Measurements from ENCODE around the gene ITGA8.
"Not testable (repeated sequence)": the region's sequence is repeated elsewhere in the genome, so short reads cannot be mapped to it uniquely, and the experiment has no call there.

The ITGA8 gene

DNA sequence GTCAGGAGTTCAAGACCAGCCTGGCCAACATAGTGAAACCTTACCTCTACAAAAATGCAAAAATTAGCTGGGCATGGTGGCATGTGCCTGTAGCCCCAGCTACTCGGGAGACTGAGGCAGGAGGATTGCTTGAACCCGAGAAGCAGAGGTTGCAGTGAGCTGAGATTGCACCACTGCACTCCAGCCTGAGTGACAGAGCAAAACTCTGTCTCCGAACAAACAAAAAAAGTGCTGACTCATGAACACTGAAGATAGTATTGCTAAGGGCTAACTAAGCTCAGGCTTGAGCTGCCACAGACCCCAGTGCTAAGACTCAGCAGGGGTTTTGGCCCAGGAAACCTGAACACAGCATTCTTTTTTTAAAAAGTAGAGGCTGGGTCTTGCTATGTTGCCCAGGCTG, 162.6 kb downstream of the ITGA8 start:
- not testable (repeated sequence) for DNase-seq (ENCODE audit: low spot score)

- no peak for DNase-seq (ENCODE audit: low spot score)
Observed at GRCh38 chr10:15550950-15551349, 168.8 kb downstream of the ITGA8 start.

DNA sequence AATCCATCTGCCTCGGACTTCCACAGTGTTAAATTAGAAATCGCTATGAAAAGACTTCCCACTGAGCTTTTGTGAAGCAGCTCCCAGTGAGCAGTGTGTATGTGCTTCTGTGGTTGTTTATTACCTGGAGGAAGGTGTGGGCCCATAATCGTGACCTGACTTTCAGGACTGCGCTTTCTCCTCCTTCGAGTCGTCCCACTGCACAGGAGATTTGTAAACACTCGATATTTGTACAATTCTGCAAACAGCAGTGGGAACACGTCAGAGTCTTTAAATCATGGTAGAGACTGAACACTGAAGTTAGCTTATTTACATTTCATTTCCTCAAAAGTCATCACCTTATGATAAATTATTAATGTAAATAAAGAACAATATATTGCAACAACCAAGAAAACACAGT, 171.4 kb downstream of the ITGA8 start:
- DNase-seq (ENCODE audit: low spot score): no peak

GRCh38 chr10:15546606-15547005, 173.1 kb downstream of the ITGA8 start:
- no peak for DNase-seq (ENCODE audit: low spot score)

- DNase-seq (ENCODE audit: low spot score): no peak
Observed at GRCh38 chr10:15545884-15546283, 173.8 kb downstream of the ITGA8 start.

DNA sequence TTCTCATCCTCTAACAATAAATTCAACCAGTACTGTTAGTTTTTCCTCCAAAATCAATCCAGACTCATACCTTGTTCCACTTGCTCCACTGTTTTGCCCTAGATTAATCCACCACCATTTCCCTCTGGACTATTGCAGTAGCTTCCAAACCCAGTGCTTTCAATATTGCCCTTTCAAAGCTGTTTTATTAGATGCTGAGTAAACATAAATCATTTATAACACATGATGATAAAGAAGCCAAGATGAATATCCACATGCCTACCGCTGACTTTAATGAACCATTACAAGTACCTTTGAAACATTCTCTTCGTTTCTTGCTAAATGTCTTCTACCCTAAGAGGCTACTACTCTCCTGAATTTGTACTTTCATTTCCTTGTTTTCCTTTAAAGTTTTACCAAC, 174.5 kb downstream of the ITGA8 start:
- no peak for DNase-seq (ENCODE audit: low spot score)

- no peak for DNase-seq (ENCODE audit: low spot score)
Observed at GRCh38 chr10:15543994-15544393, 175.7 kb downstream of the ITGA8 start.

DNA sequence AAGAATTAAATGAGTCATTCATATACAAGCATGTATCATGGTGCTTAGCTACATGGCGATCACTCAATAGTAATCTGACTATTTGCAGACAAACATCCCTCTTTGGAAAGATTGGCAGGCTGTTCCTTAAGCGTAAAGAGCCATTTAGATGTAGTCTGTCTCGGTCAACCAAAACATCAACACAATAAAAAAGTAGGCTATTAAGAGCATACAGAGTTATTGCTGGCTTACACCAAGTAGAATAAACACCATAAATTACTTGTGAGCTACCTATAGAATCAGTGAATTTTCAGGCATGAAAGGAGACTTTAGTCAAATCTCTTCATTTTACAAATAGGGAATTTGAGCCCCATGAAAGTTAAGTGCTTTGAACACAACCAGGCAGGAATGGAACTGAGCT, 176.9 kb downstream of the ITGA8 start:
- DNase-seq (ENCODE audit: low spot score): no peak

GRCh38 chr10:15541376-15541775, 178.3 kb downstream of the ITGA8 start:
- no peak for DNase-seq (ENCODE audit: low spot score)

GRCh38 chr10:15540727-15541126, 179.0 kb downstream of the ITGA8 start:
- no peak for DNase-seq (ENCODE audit: low spot score)

GRCh38 chr10:15539262-15539661, 180.5 kb downstream of the ITGA8 start:
- no peak for DNase-seq (ENCODE audit: low spot score)

DNA sequence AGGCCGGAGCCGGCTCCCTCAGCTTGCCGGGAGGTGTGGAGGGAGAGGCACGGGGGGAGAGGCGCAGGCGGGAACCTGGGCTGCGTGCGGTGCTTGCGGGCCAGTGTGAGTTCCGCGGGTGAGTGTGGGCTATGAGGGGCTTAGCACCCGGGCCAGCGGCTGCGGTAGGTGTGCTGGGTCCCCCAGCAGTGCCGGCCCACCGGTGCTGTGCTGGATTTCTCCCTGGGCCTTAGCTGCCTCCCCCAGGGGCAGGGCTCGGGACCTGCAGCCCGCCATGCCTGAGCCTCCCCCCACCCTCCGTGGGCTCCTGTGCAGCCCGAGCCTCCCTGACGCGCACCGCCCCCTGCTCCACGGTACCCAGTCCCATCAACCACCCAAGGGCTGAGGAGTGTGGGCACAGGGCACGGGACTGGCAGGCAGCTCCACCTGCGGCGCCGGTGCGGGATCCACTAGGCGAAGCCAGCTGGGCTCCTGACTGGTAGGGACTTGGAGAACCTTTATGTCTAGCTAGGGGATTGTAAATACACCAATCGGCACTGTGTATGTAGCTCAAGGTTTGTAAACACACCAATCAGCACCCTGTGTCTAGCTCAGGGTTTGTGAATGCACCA, 184.7 kb downstream of the ITGA8 start:
- not testable (repeated sequence) for DNase-seq (ENCODE audit: low spot score)

DNA sequence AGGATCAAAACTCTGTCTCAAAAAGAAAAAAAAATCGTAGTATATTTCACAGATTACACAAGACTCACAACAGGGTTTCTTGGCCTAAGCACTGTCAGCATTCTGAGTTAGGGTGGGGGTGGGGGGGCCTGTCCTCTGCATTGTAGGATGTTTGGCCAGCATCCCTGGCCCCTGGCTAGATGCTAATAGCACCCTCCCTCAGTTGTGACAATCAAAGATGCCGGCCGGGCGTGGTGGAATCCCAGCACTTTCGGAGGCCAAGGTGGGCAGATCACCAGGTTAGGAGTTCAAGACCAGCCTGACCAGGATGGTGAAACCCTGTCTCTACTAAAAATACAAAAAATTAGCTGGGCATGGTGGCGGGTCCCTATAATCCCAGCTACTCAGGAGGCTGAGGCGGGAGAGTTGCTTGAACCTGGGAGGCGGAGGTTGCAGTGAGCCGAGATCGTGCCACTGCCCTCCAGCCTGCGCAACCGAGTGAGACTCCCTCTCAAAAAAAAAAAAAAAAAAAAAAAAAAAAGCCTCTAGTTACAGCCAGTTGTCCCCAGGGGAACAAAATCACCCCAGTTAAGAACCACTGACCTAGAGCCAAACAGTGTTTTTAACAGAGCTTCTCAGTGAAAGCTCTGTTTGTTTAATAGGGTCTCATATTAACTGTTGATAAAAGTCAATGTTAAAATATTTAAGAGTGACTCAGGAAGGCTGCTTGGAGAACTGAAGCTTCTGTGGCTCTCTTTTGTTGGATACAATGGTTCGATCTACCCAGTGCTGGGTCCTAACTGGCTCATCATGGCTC, 187.6 kb downstream of the ITGA8 start:
- DNase-seq (ENCODE audit: low spot score): no peak

GRCh38 chr10:15528859-15529239, 190.9 kb downstream of the ITGA8 start:
- DNase-seq (ENCODE audit: low spot score): no peak

- DNase-seq (ENCODE audit: low spot score): no peak
Observed at GRCh38 chr10:15526754-15527153, 193.0 kb downstream of the ITGA8 start.

GRCh38 chr10:15521328-15521903, 198.3 kb downstream of the ITGA8 start:
- DNase-seq (ENCODE audit: low spot score): no peak

GRCh38 chr10:15518250-15518649, 201.5 kb downstream of the ITGA8 start:
- DNase-seq (ENCODE audit: low spot score): no peak

DNA sequence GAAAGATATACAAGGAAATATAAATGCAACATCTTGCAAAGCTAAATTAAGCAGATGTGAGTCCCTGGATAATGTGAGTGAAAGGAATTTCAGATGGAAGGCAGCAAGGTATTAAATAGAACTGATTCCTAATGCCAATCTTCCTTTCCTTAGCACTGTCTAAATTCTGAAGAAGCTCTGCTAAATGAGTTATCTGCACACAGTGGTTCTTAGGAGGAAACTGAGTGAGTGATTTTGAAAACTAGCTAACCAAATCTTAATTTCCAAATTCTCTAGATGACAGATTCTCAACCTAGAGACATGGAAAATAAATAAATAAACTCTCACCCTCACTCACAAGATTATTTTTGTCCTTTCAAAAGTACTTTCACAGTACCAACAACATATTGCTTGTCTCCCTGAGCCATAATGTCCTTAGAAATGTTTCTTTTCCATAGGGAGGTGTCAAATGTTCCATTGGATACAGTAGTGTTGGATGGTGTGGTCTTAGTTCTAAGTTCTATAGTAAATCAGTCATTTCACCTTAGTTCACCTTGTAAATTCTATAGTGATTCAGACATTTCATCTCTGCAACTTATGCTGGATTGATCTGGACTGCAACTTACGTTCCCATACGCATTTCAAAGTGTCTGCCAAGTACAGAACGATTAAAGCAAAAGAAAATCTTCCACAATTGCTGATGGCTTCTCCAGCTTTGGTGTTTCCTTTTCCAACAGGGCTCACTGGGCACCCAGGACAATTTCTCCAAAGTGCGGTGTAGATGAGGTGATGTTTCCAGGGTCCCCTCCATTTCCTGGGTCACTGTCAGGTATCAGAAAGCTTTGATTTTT, 203.3 kb downstream of the ITGA8 start:
- DNase-seq (ENCODE audit: low spot score): no peak

- peak; percentile 45 for DNase-seq (ENCODE audit: low spot score)
Observed at GRCh38 chr10:15515202-15515601, 204.5 kb downstream of the ITGA8 start.

DNA sequence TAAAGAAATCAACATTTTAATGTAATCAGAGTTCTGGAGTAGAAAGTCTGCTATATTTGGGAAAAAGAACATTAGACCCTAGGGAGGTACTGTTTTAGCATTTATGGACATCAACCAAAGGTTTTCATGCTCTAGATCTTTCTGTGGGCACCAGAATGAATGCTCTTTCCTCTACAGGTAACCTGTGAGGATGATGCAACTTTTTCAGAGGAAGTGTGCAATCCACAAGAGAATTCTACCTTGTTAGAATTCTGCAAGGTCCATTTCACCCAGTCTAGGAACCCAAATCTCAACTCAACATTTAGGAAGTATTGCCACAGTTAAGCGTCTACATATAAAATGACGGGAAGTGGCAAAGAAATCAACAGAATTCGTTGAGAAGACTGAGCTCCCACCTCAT, 208.8 kb downstream of the ITGA8 start:
- no peak for DNase-seq (ENCODE audit: low spot score)

GRCh38 chr10:15505329-15505728, 214.4 kb downstream of the ITGA8 start:
- no peak for DNase-seq (ENCODE audit: low spot score)

DNA sequence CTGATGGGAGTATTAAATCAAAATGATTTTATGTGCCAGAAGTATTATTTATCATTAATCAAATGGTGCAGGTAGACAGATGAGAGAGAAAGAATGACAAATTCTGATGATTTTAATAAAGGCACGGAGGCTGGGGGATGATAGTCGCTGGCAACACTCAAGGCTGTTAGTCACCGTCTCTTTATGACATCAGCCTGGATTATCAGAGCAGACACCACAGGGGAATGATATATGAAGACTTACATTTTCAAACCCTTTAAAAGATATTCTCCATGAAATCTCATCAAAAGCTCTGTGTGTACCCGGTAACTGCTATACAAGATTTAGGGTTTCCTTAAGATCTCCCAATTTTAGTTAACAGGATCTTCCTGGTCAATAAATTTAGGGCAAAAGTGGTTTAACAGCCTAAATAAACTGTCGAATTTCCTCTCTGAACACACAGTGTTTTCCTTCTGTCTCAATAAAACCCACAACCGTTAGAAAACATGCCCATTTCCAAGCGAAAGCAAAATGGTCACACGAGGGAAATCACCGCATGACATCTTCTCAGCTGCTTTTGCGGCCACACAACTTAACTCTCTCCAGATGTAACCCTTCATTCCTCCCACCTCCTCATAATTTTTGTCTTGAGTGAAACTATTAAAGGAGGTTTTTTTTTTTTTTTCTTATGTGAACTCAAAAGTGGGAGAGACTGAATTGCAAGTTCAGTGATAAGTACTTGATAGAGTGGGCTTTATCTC, 215.5 kb downstream of the ITGA8 start:
- peak; percentile 57 for DNase-seq (ENCODE audit: low spot score)

Data from GM03348 (cell line).